Mesothelial cell of epicardium (in vitro differentiated cells): ENCODE measurements around the gene TMEM263. TPM values are rescaled to one million over a fixed set of nuclear protein-coding genes. Genes with fewer than 3 reads are reported as not detected.

Experiments
- DNase-seq, 2 experiments: peaks; one replicate each; pipeline ENCODE4 v3.0.0; 2021; ENCODE audit warnings: low spot score in 2 of 2; ENCODE audit not compliant: unreplicated experiment in 2 of 2
- H3K27ac Mint-ChIP-seq: 2 replicates; pipeline ENCODE4 v1.8.0; 2021; ENCODE audit warnings: mixed read lengths
- H3K27me3 Mint-ChIP-seq: 2 replicates; pipeline ENCODE4 v1.8.0; 2021; ENCODE audit warnings: low read depth, mixed read lengths
- H3K36me3 Mint-ChIP-seq: 2 replicates; pipeline ENCODE4 v1.8.0; 2021; ENCODE audit warnings: mixed read lengths
- H3K4me1 Mint-ChIP-seq: 2 replicates; pipeline ENCODE4 v1.8.0; 2021; ENCODE audit warnings: mixed read lengths
- H3K4me3 Mint-ChIP-seq: 2 replicates; pipeline ENCODE4 v1.8.0; 2021; ENCODE audit warnings: mild to moderate bottlenecking, moderate library complexity, mixed read lengths
- H3K9me3 Mint-ChIP-seq: 2 replicates; pipeline ENCODE4 v1.8.0; 2021; ENCODE audit warnings: mixed read lengths
- CTCF ChIP-seq: fragments of 200-600 bp; sonication (generic); IDR thresholded peaks from one replicate; pipeline ENCODE4 v1.5.0; 2021; ENCODE audit warnings: antibody characterized with exemption; ENCODE audit not compliant: unreplicated experiment
- total RNA-seq: library from RNA; stranded (reverse); gene quantifications from 3 replicates; pipeline ENCODE4 v1.2.1, GENCODE V29; 2021

The TMEM263 gene
- total RNA-seq, 1 donor from 2014 or later = 76.1 TPM

- H3K27ac Mint-ChIP-seq = no peak overlapping the region
- TF ChIP-seq CTCF = no peak
- no peak overlapping the region for H3K4me3 Mint-ChIP-seq
- H3K27me3 Mint-ChIP-seq = no peaks in the 10 kb centered on the region
- H3K36me3 Mint-ChIP-seq = peaks cover 14% of the 10 kb centered on the region
- H3K4me1 Mint-ChIP-seq = peaks cover 5% of the 10 kb centered on the region
- no peak for DNase-seq
- peaks cover 4% of the 10 kb centered on the region for H3K9me3 Mint-ChIP-seq
Measured at GRCh38 chr12:107017042-107017441, 61.3 kb downstream of the TMEM263 start.

- no peak for DNase-seq
- no peaks in the 10 kb centered on the region for H3K4me1 Mint-ChIP-seq
- H3K36me3 Mint-ChIP-seq = peaks cover 12% of the 10 kb centered on the region
- H3K9me3 Mint-ChIP-seq = no peaks in the 10 kb centered on the region
- no peak overlapping the region for H3K4me3 Mint-ChIP-seq
- no peak for TF ChIP-seq CTCF
- H3K27me3 Mint-ChIP-seq = no peaks in the 10 kb centered on the region
- H3K27ac Mint-ChIP-seq = no peak overlapping the region
Measured at GRCh38 chr12:107019546-107019945, 63.8 kb downstream of the TMEM263 start.

Other genes starting within 250 kb of the TMEM263 start
- gene RIC8B, start 181.2 kb upstream of the TMEM263 start, total RNA-seq = 18.3 to 22.5 TPM (median 21.2 TPM) in 3 replicates
- gene MTERF2, start 31.2 kb downstream of the TMEM263 start, total RNA-seq = 19.9 to 24.5 TPM (median 21.2 TPM) in 3 replicates
- gene CRY1, start 137.6 kb downstream of the TMEM263 start, total RNA-seq = 24.2 to 30.0 TPM (median 26.5 TPM) in 3 replicates